PFSK-1 (cell line): Measurements from ENCODE around the gene WDR86.

Experiments used
- FOXP2 ChIP-seq: optimal IDR thresholded peaks from 2 replicates; pipeline ENCODE3; 2011; ENCODE audit warnings: borderline replicate concordance, control low read depth, inconsistent platforms; ENCODE audit not compliant: insufficient read depth; ENCODE audit errors: extremely low read length, extremely low read depth
- POLR2AphosphoS5 ChIP-seq: IDR thresholded peaks from 2 replicates; pipeline ENCODE4 v1.6.1; 2012; ENCODE audit warnings: low read depth, mild to moderate bottlenecking, control low read depth, low read length, moderate library complexity
- SIN3A ChIP-seq: IDR thresholded peaks from 2 replicates; pipeline ENCODE4 v1.6.1; 2012; ENCODE audit warnings: mild to moderate bottlenecking, low read length, moderate library complexity, borderline replicate concordance; ENCODE audit not compliant: insufficient read depth
- TAF1 ChIP-seq: IDR thresholded peaks from 2 replicates; pipeline ENCODE4 v1.6.1; 2012; ENCODE audit warnings: low read length, control low read depth, borderline replicate concordance; ENCODE audit not compliant: insufficient read depth
- TF ChIP-seq, protein P1 (sequence below), 2 experiments: IDR thresholded peaks; 2 replicates each; pipeline versions ENCODE4 v1.6.1 to v1.8.0; 2011 to 2012; ENCODE audit warnings: low read depth in 2 of 2, low read length in 2 of 2, control low read depth in 1 of 2, inconsistent platforms in 1 of 2, mild to moderate bottlenecking in 1 of 2, moderate library complexity in 1 of 2; ENCODE audit not compliant: insufficient read depth in 1 of 2

Gene WDR86

DNA sequence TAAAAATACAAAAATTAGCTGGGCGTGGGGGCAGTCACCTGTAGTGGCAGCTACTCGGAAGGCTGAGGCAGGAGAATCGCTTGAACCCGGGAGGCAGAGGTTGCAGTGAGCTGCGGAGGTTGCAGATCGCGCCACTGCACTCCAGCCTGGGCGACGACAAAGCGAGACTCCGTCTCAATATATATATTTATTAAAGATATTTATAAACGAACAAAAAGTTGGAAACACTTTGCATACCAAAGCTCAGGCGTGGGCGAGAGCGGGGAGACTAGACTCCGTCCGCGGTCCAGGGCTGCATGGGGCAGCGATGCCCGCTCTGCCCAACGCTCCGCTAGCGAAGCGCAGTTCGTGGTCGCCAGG, 38.0 kb upstream of the WDR86 start:
- TF ChIP-seq FOXP2, result no peak
- TF ChIP-seq TAF1, result no peak
- TF ChIP-seq POLR2AphosphoS5, result no peak
- TF ChIP-seq, protein P1, sequence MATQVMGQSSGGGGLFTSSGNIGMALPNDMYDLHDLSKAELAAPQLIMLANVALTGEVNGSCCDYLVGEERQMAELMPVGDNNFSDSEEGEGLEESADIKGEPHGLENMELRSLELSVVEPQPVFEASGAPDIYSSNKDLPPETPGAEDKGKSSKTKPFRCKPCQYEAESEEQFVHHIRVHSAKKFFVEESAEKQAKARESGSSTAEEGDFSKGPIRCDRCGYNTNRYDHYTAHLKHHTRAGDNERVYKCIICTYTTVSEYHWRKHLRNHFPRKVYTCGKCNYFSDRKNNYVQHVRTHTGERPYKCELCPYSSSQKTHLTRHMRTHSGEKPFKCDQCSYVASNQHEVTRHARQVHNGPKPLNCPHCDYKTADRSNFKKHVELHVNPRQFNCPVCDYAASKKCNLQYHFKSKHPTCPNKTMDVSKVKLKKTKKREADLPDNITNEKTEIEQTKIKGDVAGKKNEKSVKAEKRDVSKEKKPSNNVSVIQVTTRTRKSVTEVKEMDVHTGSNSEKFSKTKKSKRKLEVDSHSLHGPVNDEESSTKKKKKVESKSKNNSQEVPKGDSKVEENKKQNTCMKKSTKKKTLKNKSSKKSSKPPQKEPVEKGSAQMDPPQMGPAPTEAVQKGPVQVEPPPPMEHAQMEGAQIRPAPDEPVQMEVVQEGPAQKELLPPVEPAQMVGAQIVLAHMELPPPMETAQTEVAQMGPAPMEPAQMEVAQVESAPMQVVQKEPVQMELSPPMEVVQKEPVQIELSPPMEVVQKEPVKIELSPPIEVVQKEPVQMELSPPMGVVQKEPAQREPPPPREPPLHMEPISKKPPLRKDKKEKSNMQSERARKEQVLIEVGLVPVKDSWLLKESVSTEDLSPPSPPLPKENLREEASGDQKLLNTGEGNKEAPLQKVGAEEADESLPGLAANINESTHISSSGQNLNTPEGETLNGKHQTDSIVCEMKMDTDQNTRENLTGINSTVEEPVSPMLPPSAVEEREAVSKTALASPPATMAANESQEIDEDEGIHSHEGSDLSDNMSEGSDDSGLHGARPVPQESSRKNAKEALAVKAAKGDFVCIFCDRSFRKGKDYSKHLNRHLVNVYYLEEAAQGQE (IDR thresholded peaks at IDR 0.05; ENCODE audit: insufficient read depth in 1 of 2, low read depth in 2 of 2, low read length in 2 of 2), result no peak
- no peak for TF ChIP-seq SIN3A

DNA sequence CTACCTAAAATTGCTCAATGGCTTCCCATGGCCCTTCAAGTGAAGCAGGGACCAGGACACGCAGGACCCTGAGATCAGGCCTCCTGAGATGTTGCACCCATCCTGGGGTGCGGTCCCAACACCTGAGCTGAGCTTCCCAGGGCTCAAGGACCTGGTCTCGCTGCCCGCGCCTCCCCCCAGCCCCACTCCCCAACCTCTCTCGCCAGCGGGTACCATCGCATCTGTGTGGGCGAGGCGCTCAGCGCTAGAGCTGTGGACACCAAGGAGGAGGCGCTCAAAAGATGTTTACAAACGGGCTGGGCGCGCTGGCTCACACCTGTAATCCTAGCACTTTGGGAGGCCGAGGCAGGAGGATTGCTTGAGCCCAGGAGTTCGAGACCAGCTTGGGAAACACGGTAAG, 37.5 kb upstream of the WDR86 start:
- TF ChIP-seq TAF1 (no peak), POLR2AphosphoS5 (no peak), SIN3A (no peak), FOXP2 (no peak)
- TF ChIP-seq, protein P1 (IDR thresholded peaks at IDR 0.05; ENCODE audit: insufficient read depth in 1 of 2, low read depth in 2 of 2, low read length in 2 of 2), result no peak

DNA sequence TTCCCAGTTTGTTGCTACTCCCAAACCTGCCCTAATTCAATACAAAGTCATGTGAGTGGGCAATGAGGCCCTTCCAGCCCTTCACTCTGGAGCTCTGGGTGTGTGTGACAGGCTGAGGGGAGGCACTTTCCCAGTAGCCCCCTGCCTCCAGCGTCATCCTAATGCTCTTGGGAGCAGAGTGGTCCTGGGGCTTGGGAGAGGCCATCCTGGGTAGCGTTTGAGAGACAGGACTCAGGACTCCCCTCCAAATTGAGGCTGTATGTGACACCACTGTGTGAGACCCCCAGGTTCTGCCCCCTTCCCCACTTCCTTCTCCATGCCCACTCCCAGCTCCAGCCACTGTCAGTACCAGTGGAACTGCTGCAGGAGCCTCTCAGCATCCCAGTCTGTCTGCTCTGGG, 36.6 kb upstream of the WDR86 start:
- TF ChIP-seq, protein P1 (IDR thresholded peaks at IDR 0.05; ENCODE audit: insufficient read depth in 1 of 2, low read depth in 2 of 2, low read length in 2 of 2), result no peak
- no peak for TF ChIP-seq TAF1
- TF ChIP-seq POLR2AphosphoS5, result no peak
- TF ChIP-seq FOXP2, result no peak
- TF ChIP-seq SIN3A, result no peak

DNA sequence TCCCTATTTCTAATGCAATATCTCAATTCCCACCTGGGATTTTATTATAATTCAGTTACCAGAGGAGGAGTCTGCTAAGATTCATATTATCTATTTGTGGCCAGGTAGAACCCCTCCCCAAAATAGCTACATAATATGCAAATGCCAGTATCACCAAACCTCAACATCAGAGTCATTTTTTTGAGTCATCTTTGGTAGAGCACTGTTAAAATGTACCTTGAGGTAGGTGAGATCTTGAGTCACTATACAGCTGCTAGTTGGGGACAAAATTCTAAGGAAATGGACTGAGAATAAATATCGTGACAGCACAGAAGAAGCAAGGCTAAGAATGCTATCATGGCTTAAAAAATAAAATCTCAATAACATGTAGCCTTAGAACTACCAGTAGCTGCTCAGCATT, 34.8 kb upstream of the WDR86 start:
- no peak for TF ChIP-seq TAF1
- TF ChIP-seq FOXP2, result no peak
- no peak for TF ChIP-seq POLR2AphosphoS5
- TF ChIP-seq, protein P1 (IDR thresholded peaks at IDR 0.05; ENCODE audit: insufficient read depth in 1 of 2, low read depth in 2 of 2, low read length in 2 of 2), result no peak
- TF ChIP-seq SIN3A, result no peak

DNA sequence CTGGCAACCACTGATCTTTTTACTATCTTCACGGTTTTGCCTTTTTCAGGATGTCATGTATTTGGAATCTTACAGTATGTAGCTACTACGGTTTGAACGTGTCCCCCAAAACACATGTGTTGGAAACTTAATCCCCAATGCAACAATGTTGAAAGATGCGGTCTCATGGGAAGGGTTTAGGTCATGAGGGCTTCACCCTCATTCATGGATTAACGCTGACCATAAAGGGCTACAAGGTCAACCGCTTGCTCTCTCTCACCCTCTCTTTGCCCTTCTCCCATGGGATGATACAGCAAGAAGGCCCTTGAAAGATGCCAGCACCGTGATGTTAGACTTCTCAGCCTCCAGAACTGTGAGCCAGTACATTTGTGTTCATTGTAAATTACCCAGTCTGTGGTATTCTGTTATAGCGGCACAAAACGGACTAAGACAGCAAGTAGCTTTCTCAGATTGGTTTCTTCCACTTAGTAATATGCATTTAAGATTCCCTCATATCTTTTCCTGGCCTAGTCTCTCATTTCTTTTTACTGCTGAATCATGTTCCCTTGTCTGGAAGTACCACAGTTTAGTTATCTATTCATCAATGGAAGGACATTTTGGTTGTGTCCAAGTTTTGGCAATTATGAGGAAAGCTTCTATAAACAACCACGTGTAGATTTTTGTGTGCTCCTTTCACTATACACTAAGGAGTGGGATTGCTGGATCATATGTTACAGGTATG, 33.1 kb upstream of the WDR86 start:
- no peak for TF ChIP-seq FOXP2
- TF ChIP-seq POLR2AphosphoS5, result no peak
- TF ChIP-seq SIN3A, result no peak
- TF ChIP-seq TAF1, result no peak
- TF ChIP-seq, protein P1 (IDR thresholded peaks at IDR 0.05; ENCODE audit: insufficient read depth in 1 of 2, low read depth in 2 of 2, low read length in 2 of 2), result no peak
